ENCODE data around the gene TPPP3. TPM values are rescaled to one million over a fixed set of nuclear protein-coding genes. Genes with fewer than 3 reads are reported as not detected.

The TPPP3 gene
- total and polyA plus RNA-seq, 3 donors from 2014 or later, result 9.5 to 67.6 (median 17.5) TPM

DNA sequence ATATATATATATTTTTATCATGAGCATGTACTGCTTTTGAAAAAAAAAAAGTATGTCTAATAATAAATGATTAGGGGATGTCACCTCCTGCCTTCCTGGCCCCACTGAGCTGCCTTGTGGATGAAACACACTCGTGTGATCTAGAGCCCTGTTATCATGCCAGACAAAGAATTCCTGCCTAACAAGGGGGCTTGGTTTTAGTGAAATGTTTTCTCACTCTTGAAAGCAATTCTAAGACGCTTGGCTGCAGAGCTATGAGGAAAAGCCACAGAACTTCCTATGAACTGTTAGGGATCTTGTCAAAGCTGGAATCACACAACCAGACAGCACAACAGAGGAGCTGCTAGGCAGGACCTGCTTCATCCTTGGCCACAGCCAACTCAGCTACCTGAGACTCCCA lies 19.0 kb upstream of the TPPP3 start:
- no peak for TF ChIP-seq POLR2A (IDR thresholded peaks at IDR 0.05)
- TF ChIP-seq, protein P1, sequence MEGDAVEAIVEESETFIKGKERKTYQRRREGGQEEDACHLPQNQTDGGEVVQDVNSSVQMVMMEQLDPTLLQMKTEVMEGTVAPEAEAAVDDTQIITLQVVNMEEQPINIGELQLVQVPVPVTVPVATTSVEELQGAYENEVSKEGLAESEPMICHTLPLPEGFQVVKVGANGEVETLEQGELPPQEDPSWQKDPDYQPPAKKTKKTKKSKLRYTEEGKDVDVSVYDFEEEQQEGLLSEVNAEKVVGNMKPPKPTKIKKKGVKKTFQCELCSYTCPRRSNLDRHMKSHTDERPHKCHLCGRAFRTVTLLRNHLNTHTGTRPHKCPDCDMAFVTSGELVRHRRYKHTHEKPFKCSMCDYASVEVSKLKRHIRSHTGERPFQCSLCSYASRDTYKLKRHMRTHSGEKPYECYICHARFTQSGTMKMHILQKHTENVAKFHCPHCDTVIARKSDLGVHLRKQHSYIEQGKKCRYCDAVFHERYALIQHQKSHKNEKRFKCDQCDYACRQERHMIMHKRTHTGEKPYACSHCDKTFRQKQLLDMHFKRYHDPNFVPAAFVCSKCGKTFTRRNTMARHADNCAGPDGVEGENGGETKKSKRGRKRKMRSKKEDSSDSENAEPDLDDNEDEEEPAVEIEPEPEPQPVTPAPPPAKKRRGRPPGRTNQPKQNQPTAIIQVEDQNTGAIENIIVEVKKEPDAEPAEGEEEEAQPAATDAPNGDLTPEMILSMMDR (IDR thresholded peaks at IDR 0.05), result no peak
- no peak overlapping the region for H3K27ac ChIP-seq
- no peaks in the 10 kb centered on the region for H3K36me3 ChIP-seq (ENCODE audit: low read depth, missing control alignments)
- no peak for DNase-seq
- 37 to 72% methylated on average over 2 of the region's 2 CpGs for WGBS, 2 donors
- intact Hi-C loops (cut with DNase I; ENCODE audit: low total_unique reads), result no loop called here
- no peak overlapping the region for H3K4me3 ChIP-seq
- H3K27me3 ChIP-seq, result no peaks in the 10 kb centered on the region
- H3K4me1 ChIP-seq, result peaks cover 23% of the 10 kb centered on the region
- no peaks in the 10 kb centered on the region for H3K9me3 ChIP-seq

GRCh38 chr16:67411339-67411738 lies 18.0 kb upstream of the TPPP3 start:
- H3K27ac ChIP-seq, result no peak overlapping the region
- intact Hi-C loops (cut with DNase I; ENCODE audit: low total_unique reads), result no loop called here
- WGBS, 2 donors, result 86 to 94% methylated on average over 3 of the region's 3 CpGs
- no peak overlapping the region for H3K4me3 ChIP-seq
- no peaks in the 10 kb centered on the region for H3K36me3 ChIP-seq (ENCODE audit: low read depth, missing control alignments)
- H3K27me3 ChIP-seq, result no peaks in the 10 kb centered on the region
- no peaks in the 10 kb centered on the region for H3K9me3 ChIP-seq
- peaks cover 19% of the 10 kb centered on the region for H3K4me1 ChIP-seq
- TF ChIP-seq POLR2A (IDR thresholded peaks at IDR 0.05), result no peak
- TF ChIP-seq, protein P1 (IDR thresholded peaks at IDR 0.05), result no peak
- DNase-seq, result no peak

GRCh38 chr16:67409631-67410030 lies 16.3 kb upstream of the TPPP3 start:
- H3K4me3 ChIP-seq, result no peak overlapping the region
- WGBS, 2 donors, result 82 to 83% methylated on average over 7 to 9 of the region's 9 CpGs

GRCh38 chr16:67407788-67408452 lies 14.6 kb upstream of the TPPP3 start:
- Histone ChIP-seq H3K36me3 (ENCODE audit: low read depth, missing control alignments) (no peaks in the 10 kb centered on the region), H3K9me3 (no peaks in the 10 kb centered on the region), H3K4me3 (no peak overlapping the region), H3K4me1 (peaks cover 6% of the 10 kb centered on the region), H3K27ac (no peak overlapping the region), H3K27me3 (no peaks in the 10 kb centered on the region)
- WGBS, 2 donors, result 81 to 87% methylated on average over 6 of the region's 6 CpGs
- no peak for TF ChIP-seq POLR2A (IDR thresholded peaks at IDR 0.05)
- TF ChIP-seq, protein P1 (IDR thresholded peaks at IDR 0.05), result no peak
- DNase-seq, result no peak
- intact Hi-C loops (cut with DNase I; ENCODE audit: low total_unique reads), result no loop called here

More at GRCh38 chr16:67409631-67410030, 16.3 kb upstream of the TPPP3 start:
- no peaks in the 10 kb centered on the region for H3K27me3 ChIP-seq
- peaks cover 15% of the 10 kb centered on the region for H3K4me1 ChIP-seq
- no peaks in the 10 kb centered on the region for H3K36me3 ChIP-seq (ENCODE audit: low read depth, missing control alignments)
- DNase-seq, result no peak
- TF ChIP-seq POLR2A (IDR thresholded peaks at IDR 0.05), result no peak
- TF ChIP-seq, protein P1 (IDR thresholded peaks at IDR 0.05), result no peak
- intact Hi-C loops (cut with DNase I; ENCODE audit: low total_unique reads), result no loop called here
- no peaks in the 10 kb centered on the region for H3K9me3 ChIP-seq
- H3K27ac ChIP-seq, result no peak overlapping the region
